Measurements from ENCODE around the gene GCDH.

Gene GCDH

DNA sequence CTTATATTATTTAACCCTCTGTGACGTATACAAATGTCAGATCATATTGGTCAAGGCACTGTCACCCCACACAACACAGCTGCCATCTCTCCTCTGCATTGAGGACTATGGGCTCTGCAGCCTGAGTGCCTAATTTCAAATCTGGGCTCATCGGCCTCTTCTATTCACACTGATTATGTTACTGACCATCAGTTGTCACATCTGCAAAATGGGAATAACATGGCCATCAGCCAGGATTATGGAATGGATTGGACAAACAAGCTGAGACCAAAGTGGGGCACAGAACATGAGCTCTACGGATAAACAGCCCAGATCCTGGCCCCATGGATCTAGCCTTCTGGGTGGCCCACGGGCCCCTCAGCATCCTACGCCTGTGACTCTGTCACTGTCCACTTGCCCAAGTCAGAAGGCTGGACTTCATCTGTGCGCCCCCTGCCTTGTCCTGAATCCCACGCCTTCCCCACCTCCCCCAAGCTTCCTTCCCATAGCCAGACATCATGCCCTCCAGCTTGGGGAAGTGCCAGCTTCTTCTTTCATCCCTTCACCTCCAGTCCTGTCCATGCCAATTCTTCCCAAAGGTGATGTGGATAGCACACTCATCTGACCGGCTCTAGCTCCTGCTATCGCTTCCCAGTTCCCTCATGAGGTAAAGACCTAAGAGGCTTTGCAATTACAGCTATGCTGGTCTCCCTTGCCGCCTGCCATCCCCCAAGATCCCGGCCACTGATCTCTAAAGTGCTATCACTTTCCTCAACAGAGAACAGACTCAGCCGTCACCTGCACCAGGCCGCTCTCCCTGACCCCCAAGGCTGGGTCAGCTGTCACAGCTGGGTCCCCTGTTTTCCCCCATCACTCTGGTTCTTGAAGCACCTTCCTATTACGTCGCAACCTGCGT lies 41.7 kb downstream of the GCDH start:
- Histone ChIP-seq H3K4me3 (peak overlapping the region; percentile 94), H3K27ac (peak overlapping the region; percentile 82 to 87)
- no peak for DNase-seq (ENCODE audit: low spot score)
- TF ChIP-seq, protein P1, sequence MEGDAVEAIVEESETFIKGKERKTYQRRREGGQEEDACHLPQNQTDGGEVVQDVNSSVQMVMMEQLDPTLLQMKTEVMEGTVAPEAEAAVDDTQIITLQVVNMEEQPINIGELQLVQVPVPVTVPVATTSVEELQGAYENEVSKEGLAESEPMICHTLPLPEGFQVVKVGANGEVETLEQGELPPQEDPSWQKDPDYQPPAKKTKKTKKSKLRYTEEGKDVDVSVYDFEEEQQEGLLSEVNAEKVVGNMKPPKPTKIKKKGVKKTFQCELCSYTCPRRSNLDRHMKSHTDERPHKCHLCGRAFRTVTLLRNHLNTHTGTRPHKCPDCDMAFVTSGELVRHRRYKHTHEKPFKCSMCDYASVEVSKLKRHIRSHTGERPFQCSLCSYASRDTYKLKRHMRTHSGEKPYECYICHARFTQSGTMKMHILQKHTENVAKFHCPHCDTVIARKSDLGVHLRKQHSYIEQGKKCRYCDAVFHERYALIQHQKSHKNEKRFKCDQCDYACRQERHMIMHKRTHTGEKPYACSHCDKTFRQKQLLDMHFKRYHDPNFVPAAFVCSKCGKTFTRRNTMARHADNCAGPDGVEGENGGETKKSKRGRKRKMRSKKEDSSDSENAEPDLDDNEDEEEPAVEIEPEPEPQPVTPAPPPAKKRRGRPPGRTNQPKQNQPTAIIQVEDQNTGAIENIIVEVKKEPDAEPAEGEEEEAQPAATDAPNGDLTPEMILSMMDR (IDR thresholded peaks at IDR 0.05) = no peak

DNA sequence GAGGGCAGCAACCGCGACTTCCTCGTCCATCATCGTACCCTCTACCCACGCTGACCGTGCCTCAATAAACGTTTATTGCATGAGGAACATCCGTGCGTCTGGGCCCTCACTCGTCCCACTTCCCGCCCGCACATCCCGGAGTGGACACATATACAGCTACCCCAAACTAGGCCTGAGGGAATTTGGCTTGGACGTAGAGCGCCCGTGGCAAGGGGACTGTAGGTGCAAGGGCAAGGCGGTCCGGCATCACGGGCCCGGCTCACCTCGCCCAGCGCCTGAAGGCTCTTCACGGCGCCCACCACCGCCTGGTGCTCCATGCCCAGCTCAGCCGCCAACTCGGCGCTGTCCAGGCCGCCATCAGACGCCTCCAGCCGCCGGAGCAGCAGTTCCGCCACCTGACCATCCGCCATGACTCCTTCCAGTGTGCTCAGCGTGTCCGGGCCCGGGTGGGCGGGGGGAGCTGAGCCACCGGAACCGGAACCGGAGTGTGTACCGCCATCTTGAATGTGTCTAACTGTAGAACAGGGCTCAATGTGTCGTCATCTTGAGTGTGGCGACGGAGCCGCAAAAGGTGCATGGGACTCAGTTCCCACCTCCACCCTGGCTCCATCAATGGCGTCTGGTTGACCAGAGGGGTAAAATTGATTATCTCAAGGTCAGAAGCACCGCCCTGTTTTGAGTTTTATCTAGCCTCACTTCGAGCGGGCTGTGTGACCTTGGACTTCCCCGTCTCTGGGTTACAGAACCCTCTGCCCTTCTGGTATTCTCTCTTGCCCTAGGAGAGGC lies 42.5 kb downstream of the GCDH start, which contains the start of gene FARSA:
Gene FARSA (minus strand): TSS at position 425 of the 786 bp plus-strand sequence. CDS start 15 bp downstream, at position 410.
- peak within 1 kb of the TSS; percentile 94 for H3K4me3 ChIP-seq
- H3K27ac ChIP-seq = peak within 1 kb of the TSS; percentile 82 to 87
- DNase-seq (ENCODE audit: low spot score) = peak; percentile 96
- TF ChIP-seq, protein P1 (IDR thresholded peaks at IDR 0.05) = no peak

DNA sequence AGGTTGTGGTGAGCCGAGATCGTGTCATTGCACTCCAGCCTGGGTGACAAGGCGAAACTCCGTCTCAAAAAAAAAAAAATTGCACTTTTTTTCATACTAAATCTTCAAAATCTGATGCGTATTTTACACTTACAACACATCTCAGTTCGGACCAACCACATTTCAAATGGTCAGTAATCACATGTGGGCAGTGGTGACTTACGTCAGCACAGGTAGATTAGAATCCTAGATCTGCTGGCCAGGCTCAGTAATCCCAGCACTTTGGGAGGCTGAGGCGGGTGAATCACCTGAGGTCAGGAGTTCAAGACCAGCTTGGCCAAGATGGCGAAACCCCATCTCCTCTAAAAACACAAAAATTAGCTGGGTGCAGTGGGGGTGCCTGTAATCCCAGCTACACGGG lies 44.1 kb downstream of the GCDH start:
- H3K27ac ChIP-seq = no peak overlapping the region
- H3K4me3 ChIP-seq = no peak overlapping the region
- no peak for DNase-seq (ENCODE audit: low spot score)
- TF ChIP-seq, protein P1 (IDR thresholded peaks at IDR 0.05) = no peak

DNA sequence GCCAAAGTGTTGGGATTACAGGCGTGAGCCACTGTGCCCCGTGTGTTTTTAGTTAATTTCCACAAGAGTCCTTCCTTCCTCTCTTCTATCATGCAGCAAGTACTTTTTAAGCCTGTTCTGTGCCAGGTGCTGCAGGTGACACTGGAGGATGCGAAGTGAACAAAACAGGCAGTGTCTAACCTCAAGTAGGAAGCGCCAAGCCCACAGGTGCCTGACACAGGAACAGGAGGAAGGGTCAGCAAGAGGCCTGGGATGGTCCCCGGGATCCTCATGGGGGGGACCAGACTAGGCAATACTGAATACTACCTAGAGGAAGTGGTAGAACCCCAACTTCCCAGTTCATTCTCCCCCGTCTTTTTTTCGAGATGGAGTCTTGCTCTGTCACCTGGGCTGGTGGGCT lies 45.6 kb downstream of the GCDH start:
- no peak for DNase-seq (ENCODE audit: low spot score)
- H3K4me3 ChIP-seq = no peak overlapping the region
- no peak overlapping the region for H3K27ac ChIP-seq
- TF ChIP-seq, protein P1 (IDR thresholded peaks at IDR 0.05) = no peak

DNA sequence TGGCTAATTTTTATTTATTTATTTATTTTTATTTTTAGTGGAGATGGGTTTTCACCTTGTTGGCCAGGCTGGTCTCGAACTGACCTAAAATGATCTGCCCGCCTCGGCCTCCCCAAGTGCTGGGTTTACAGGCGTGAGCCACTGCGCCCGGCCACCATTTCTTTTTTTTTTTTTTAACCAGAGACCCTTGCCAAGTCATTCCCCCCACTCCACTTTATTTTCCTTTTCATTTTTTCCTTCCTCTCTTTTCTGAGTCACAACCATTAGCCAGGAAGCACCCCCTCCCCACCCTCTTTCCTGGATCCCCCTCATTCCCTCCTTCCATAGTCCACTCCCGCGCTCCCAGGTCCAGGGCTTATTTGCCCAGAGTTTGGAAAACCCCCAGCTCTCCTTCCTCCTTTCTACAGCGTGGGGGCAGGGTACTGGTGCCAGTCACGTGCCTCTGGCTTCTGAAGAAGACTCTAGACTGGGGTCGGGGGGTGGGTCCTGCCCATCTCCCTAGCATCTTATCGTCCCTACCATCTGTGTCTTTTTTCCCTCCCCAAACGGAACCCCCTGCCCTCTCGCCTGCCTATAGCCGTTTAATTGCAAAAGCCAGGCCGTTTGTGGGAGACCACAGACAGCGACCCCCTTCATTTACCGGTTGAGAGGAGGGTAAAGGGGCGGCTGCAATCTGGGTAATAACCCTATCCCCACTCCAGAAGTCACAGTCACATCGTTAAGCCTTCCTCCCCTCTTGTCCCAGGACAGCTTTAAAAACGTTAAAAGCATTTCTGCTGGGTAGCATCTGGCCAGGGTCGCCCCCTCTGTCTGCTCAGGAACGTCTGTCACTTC lies 46.4 kb downstream of the GCDH start:
- no peak for DNase-seq (ENCODE audit: low spot score)
- Histone ChIP-seq H3K27ac (peak overlapping the region; percentile 77 to 96), H3K4me3 (peak overlapping the region; percentile 94)
- TF ChIP-seq, protein P1 (IDR thresholded peaks at IDR 0.05) = no peak

DNA sequence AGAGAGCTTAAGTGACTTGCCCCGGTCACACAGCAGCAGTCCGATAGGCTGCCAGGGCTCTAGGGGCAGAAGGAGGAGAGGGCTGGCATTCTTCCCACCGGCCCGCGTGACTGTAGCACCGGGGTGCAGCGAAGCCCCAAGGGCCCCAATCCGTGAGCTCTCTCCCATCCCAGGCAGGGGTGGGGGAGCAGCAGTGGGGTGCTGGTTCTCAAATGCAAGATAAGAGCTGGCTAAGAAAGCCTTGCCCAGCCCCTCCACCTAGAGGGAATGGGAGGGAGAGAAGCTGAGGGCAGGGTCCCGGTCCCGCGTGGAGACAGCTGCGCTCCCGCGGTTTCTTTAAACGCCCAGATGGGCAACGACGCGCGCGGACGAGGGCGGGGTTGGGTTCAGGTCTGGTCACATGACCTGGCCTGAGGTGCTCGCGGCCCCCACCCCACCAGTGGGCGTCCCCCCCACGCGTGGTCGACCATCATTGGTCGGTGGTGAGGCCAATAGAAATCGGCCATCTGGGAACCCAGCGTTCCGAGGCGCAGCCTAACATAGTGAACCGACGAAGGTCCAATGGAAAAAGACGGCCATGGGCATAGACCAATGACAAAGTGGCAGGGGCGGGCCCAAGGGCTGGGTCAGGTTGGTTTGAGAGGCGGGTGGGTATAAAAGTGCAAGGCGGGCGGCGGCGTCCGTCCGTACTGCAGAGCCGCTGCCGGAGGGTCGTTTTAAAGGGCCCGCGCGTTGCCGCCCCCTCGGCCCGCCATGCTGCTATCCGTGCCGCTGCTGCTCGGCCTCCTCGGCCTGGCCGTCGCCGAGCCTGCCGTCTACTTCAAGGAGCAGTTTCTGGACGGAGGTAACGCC lies 47.2 kb downstream of the GCDH start, which contains the start of gene CALR:
Gene CALR (plus strand): TSS at position 683 of the 852 bp plus-strand sequence. CDS start 71 bp downstream, at position 754.
- peak within 1 kb of the TSS; percentile 95 to 96 for H3K27ac ChIP-seq
- TF ChIP-seq, protein P1 (IDR thresholded peaks at IDR 0.05) = no peak
- DNase-seq (ENCODE audit: low spot score) = peak; percentile 100
- H3K4me3 ChIP-seq = peak within 1 kb of the TSS; percentile 94
